ENCODE measurements around the gene ARPP21.

Gene ARPP21

GRCh38 chr3:35722902-35723301 lies 83.6 kb downstream of the ARPP21 start:
- Mint-ChIP-seq H3K36me3 (ENCODE audit: low read depth) (no peaks in the 10 kb centered on the region), H3K27me3 (no peaks in the 10 kb centered on the region), H3K4me1 (ENCODE audit: low read depth) (no peaks in the 10 kb centered on the region), H3K9me3 (peaks cover 2% of the 10 kb centered on the region), H3K4me3 (no peak overlapping the region), H3K27ac (no peak overlapping the region)
- DNase-seq, result no peak

- H3K27ac Mint-ChIP-seq, result no peak overlapping the region
- H3K36me3 Mint-ChIP-seq (ENCODE audit: low read depth), result no peaks in the 10 kb centered on the region
- no peak overlapping the region for H3K4me3 Mint-ChIP-seq
- peaks cover 4% of the 10 kb centered on the region for H3K9me3 Mint-ChIP-seq
- H3K4me1 Mint-ChIP-seq (ENCODE audit: low read depth), result no peaks in the 10 kb centered on the region
- DNase-seq, result no peak
- H3K27me3 Mint-ChIP-seq, result no peaks in the 10 kb centered on the region
These were observed 84.3 kb downstream of the ARPP21 start for GRCh38 chr3:35723480-35724097.

- DNase-seq, result no peak
- Mint-ChIP-seq H3K36me3 (ENCODE audit: low read depth) (no peaks in the 10 kb centered on the region), H3K27ac (no peak overlapping the region), H3K4me3 (no peak overlapping the region), H3K27me3 (no peaks in the 10 kb centered on the region), H3K9me3 (peaks cover 3% of the 10 kb centered on the region), H3K4me1 (ENCODE audit: low read depth) (no peaks in the 10 kb centered on the region)
These were observed 84.8 kb downstream of the ARPP21 start for GRCh38 chr3:35724106-35724505.

- Mint-ChIP-seq H3K4me1 (ENCODE audit: low read depth) (no peaks in the 10 kb centered on the region), H3K9me3 (peaks cover 3% of the 10 kb centered on the region), H3K36me3 (ENCODE audit: low read depth) (no peaks in the 10 kb centered on the region)
These were observed 87.9 kb downstream of the ARPP21 start for GRCh38 chr3:35727179-35727578.

GRCh38 chr3:35733341-35733740 lies 94.0 kb downstream of the ARPP21 start:
- Mint-ChIP-seq H3K27ac (no peak overlapping the region), H3K4me3 (no peak overlapping the region)

More at GRCh38 chr3:35727179-35727578, 87.9 kb downstream of the ARPP21 start:
- H3K27me3 Mint-ChIP-seq, result no peaks in the 10 kb centered on the region
- no peak overlapping the region for H3K4me3 Mint-ChIP-seq
- H3K27ac Mint-ChIP-seq, result no peak overlapping the region
- DNase-seq, result no peak

GRCh38 chr3:35733864-35734263 lies 94.5 kb downstream of the ARPP21 start:
- no peak for DNase-seq
- Mint-ChIP-seq H3K36me3 (ENCODE audit: low read depth) (no peaks in the 10 kb centered on the region), H3K9me3 (no peaks in the 10 kb centered on the region), H3K4me1 (ENCODE audit: low read depth) (no peaks in the 10 kb centered on the region), H3K27me3 (no peaks in the 10 kb centered on the region), H3K4me3 (no peak overlapping the region), H3K27ac (no peak overlapping the region)

More at GRCh38 chr3:35733341-35733740, 94.0 kb downstream of the ARPP21 start:
- H3K27me3 Mint-ChIP-seq, result no peaks in the 10 kb centered on the region
- no peaks in the 10 kb centered on the region for H3K36me3 Mint-ChIP-seq (ENCODE audit: low read depth)
- DNase-seq, result no peak
- H3K4me1 Mint-ChIP-seq (ENCODE audit: low read depth), result no peaks in the 10 kb centered on the region
- H3K9me3 Mint-ChIP-seq, result peaks cover 3% of the 10 kb centered on the region

GRCh38 chr3:35737080-35737479 lies 97.8 kb downstream of the ARPP21 start:
- Mint-ChIP-seq H3K9me3 (no peaks in the 10 kb centered on the region), H3K27ac (no peak overlapping the region), H3K36me3 (ENCODE audit: low read depth) (no peaks in the 10 kb centered on the region), H3K4me1 (ENCODE audit: low read depth) (no peaks in the 10 kb centered on the region), H3K27me3 (no peaks in the 10 kb centered on the region), H3K4me3 (no peak overlapping the region)
- DNase-seq, result no peak

GRCh38 chr3:35737527-35737926 lies 98.2 kb downstream of the ARPP21 start:
- H3K4me1 Mint-ChIP-seq (ENCODE audit: low read depth), result no peaks in the 10 kb centered on the region
- no peaks in the 10 kb centered on the region for H3K9me3 Mint-ChIP-seq
- H3K27me3 Mint-ChIP-seq, result no peaks in the 10 kb centered on the region
- no peak overlapping the region for H3K4me3 Mint-ChIP-seq
- H3K27ac Mint-ChIP-seq, result no peak overlapping the region
- DNase-seq, result no peak
- H3K36me3 Mint-ChIP-seq (ENCODE audit: low read depth), result no peaks in the 10 kb centered on the region

GRCh38 chr3:35737934-35738706 lies 98.8 kb downstream of the ARPP21 start:
- Mint-ChIP-seq H3K27ac (no peak overlapping the region), H3K9me3 (no peaks in the 10 kb centered on the region), H3K4me3 (no peak overlapping the region), H3K36me3 (ENCODE audit: low read depth) (no peaks in the 10 kb centered on the region), H3K4me1 (ENCODE audit: low read depth) (no peaks in the 10 kb centered on the region), H3K27me3 (no peaks in the 10 kb centered on the region)
- no peak for DNase-seq

- no peak for DNase-seq
- no peaks in the 10 kb centered on the region for H3K27me3 Mint-ChIP-seq
- H3K4me3 Mint-ChIP-seq, result no peak overlapping the region
- no peak overlapping the region for H3K27ac Mint-ChIP-seq
- no peaks in the 10 kb centered on the region for H3K4me1 Mint-ChIP-seq (ENCODE audit: low read depth)
- no peaks in the 10 kb centered on the region for H3K36me3 Mint-ChIP-seq (ENCODE audit: low read depth)
- no peaks in the 10 kb centered on the region for H3K9me3 Mint-ChIP-seq
These were observed 100.0 kb downstream of the ARPP21 start for GRCh38 chr3:35739181-35739809.

- Mint-ChIP-seq H3K27me3 (no peaks in the 10 kb centered on the region), H3K27ac (no peak overlapping the region), H3K36me3 (ENCODE audit: low read depth) (no peaks in the 10 kb centered on the region), H3K9me3 (no peaks in the 10 kb centered on the region), H3K4me1 (ENCODE audit: low read depth) (no peaks in the 10 kb centered on the region), H3K4me3 (no peak overlapping the region)
- DNase-seq, result no peak
These were observed 100.7 kb downstream of the ARPP21 start for GRCh38 chr3:35739964-35740527.

GRCh38 chr3:35743218-35743617 lies 103.9 kb downstream of the ARPP21 start:
- Mint-ChIP-seq H3K9me3 (peaks cover 3% of the 10 kb centered on the region), H3K27ac (no peak overlapping the region), H3K4me1 (ENCODE audit: low read depth) (no peaks in the 10 kb centered on the region), H3K36me3 (ENCODE audit: low read depth) (no peaks in the 10 kb centered on the region), H3K27me3 (no peaks in the 10 kb centered on the region), H3K4me3 (no peak overlapping the region)
- no peak for DNase-seq

GRCh38 chr3:35744419-35744818 lies 105.1 kb downstream of the ARPP21 start:
- Mint-ChIP-seq H3K4me3 (no peak overlapping the region), H3K4me1 (ENCODE audit: low read depth) (no peaks in the 10 kb centered on the region), H3K27me3 (no peaks in the 10 kb centered on the region), H3K9me3 (peaks cover 3% of the 10 kb centered on the region), H3K27ac (no peak overlapping the region), H3K36me3 (ENCODE audit: low read depth) (no peaks in the 10 kb centered on the region)
- no peak for DNase-seq

- Mint-ChIP-seq H3K27ac (no peak overlapping the region), H3K9me3 (peaks cover 3% of the 10 kb centered on the region), H3K4me1 (ENCODE audit: low read depth) (no peaks in the 10 kb centered on the region)
These were observed 106.0 kb downstream of the ARPP21 start for GRCh38 chr3:35745351-35745750.

More at GRCh38 chr3:35745351-35745750, 106.0 kb downstream of the ARPP21 start:
- Mint-ChIP-seq H3K27me3 (no peaks in the 10 kb centered on the region), H3K36me3 (ENCODE audit: low read depth) (no peaks in the 10 kb centered on the region), H3K4me3 (no peak overlapping the region)
- DNase-seq, result no peak
